DND-41 (cell line): Measurements from ENCODE around the gene EHBP1.

Source experiments
- ATAC-seq: fragments of 200-7000 bp; cut with Tn5 transposase; 3 replicates; pipeline ENCODE4 v1.9.1; 2021; ENCODE audit warnings: low read depth; ENCODE audit not compliant: insufficient read depth
- DNase-seq: peaks from one replicate; pipeline ENCODE4 v3.0.0-alpha.2; 2020
- H2AFZ ChIP-seq: 2 replicates; pipeline ENCODE4 v1.6.0; 2012; ENCODE audit warnings: low read depth, low read length
- H3K27ac ChIP-seq: 2 replicates; pipeline ENCODE4 v1.5.1; 2012; ENCODE audit warnings: low read length, inconsistent platforms
- H3K27me3 ChIP-seq: fragments of 200-600 bp; sonication (generic); 2 replicates; pipeline ENCODE4 v1.6.0; 2012; ENCODE audit warnings: low read length, mild to moderate bottlenecking, inconsistent platforms; ENCODE audit not compliant: insufficient read depth, poor library complexity
- H3K36me3 ChIP-seq: 2 replicates; pipeline ENCODE4 v1.5.1; 2012; ENCODE audit warnings: low read length, inconsistent platforms; ENCODE audit not compliant: insufficient read depth
- H3K4me1 ChIP-seq: 2 replicates; pipeline ENCODE4 v1.5.1; 2012; ENCODE audit warnings: mild to moderate bottlenecking, low read length; ENCODE audit not compliant: insufficient read depth
- H3K4me2 ChIP-seq: 2 replicates; pipeline ENCODE4 v1.6.0; 2012; ENCODE audit warnings: mild to moderate bottlenecking, moderate library complexity, low read length, inconsistent platforms; ENCODE audit not compliant: insufficient read depth
- H3K4me3 ChIP-seq, 2 experiments: fragments of 200-600 bp in 1 of 2; shearing (Covaris generic) in 1 of 2; 2 replicates each; pipeline ENCODE4 v1.5.1; 2012 to 2016; ENCODE audit warnings: inconsistent platforms in 2 of 2, low read length in 2 of 2, mild to moderate bottlenecking in 2 of 2, low read depth in 1 of 2, moderate library complexity in 1 of 2
- H3K79me2 ChIP-seq: 2 replicates; pipeline ENCODE4 v1.6.0; 2012; ENCODE audit warnings: low read length, inconsistent platforms; ENCODE audit not compliant: insufficient read depth
- H3K9ac ChIP-seq: 2 replicates; pipeline ENCODE4 v1.6.0; 2012; ENCODE audit warnings: low read depth, mild to moderate bottlenecking, inconsistent platforms, low read length, moderate library complexity
- H3K9me3 ChIP-seq: 2 replicates; pipeline ENCODE4 v1.5.1; 2012; ENCODE audit warnings: low read length, moderate library complexity, mild to moderate bottlenecking, inconsistent platforms; ENCODE audit not compliant: insufficient read depth, severe bottlenecking
- H4K20me1 ChIP-seq: 2 replicates; pipeline ENCODE4 v1.6.0; 2012; ENCODE audit warnings: low read length; ENCODE audit not compliant: insufficient read depth
- CTCF ChIP-seq: IDR thresholded peaks from 2 replicates; pipeline ENCODE4 v1.5.1; 2012; ENCODE audit warnings: borderline replicate concordance, low read length, moderate library complexity, mild to moderate bottlenecking; ENCODE audit not compliant: poor library complexity, severe bottlenecking; ENCODE audit errors: extremely low read depth
- EZH2 ChIP-seq: IDR thresholded peaks from 3 replicates; pipeline ENCODE4 v1.6.1; 2012; ENCODE audit warnings: borderline replicate concordance, low read depth, mild to moderate bottlenecking, moderate library complexity, low read length, inconsistent platforms; ENCODE audit not compliant: severe bottlenecking

Gene EHBP1

GRCh38 chr2:62806231-62806630 lies 100.7 kb downstream of the EHBP1 start:
- H2AFZ ChIP-seq: no peak overlapping the region
- H3K27me3 ChIP-seq: no peaks in the 10 kb centered on the region
- H3K9ac ChIP-seq: no peak overlapping the region
- no peaks in the 10 kb centered on the region for H4K20me1 ChIP-seq
- no peak overlapping the region for H3K4me3 ChIP-seq
- no peak for TF ChIP-seq EZH2
- no peak for TF ChIP-seq CTCF
- DNase-seq: no peak
- H3K36me3 ChIP-seq: peaks cover 28% of the 10 kb centered on the region
- H3K27ac ChIP-seq: peak overlapping the region; percentile 43; the same call in 1 of the 2 replicates
- H3K4me2 ChIP-seq: no peak overlapping the region
- peaks cover 80% of the 10 kb centered on the region for H3K4me1 ChIP-seq
- no peak for ATAC-seq
- peaks cover 26% of the 10 kb centered on the region for H3K9me3 ChIP-seq
- H3K79me2 ChIP-seq: peaks cover 53% of the 10 kb centered on the region

GRCh38 chr2:62808554-62808953 lies 103.0 kb downstream of the EHBP1 start:
- H3K4me2 ChIP-seq: peak overlapping the region; percentile 31; the same call in 1 of the 2 replicates
- H4K20me1 ChIP-seq: no peaks in the 10 kb centered on the region
- no peak overlapping the region for H3K9ac ChIP-seq
- TF ChIP-seq CTCF (no peak), EZH2 (no peak)
- H3K9me3 ChIP-seq: peaks cover 26% of the 10 kb centered on the region
- DNase-seq: no peak
- peak; percentile 54 for ATAC-seq
- H3K27ac ChIP-seq: peak overlapping the region; percentile 67
- H3K36me3 ChIP-seq: peaks cover 28% of the 10 kb centered on the region
- H2AFZ ChIP-seq: no peak overlapping the region
- H3K79me2 ChIP-seq: peaks cover 54% of the 10 kb centered on the region
- H3K4me3 ChIP-seq: no peak overlapping the region
- H3K4me1 ChIP-seq: peaks cover 82% of the 10 kb centered on the region
- H3K27me3 ChIP-seq: no peaks in the 10 kb centered on the region

GRCh38 chr2:62811086-62811485 lies 105.6 kb downstream of the EHBP1 start:
- TF ChIP-seq CTCF (no peak), EZH2 (no peak)
- Histone ChIP-seq H3K27me3 (no peaks in the 10 kb centered on the region), H3K4me1 (peaks cover 83% of the 10 kb centered on the region), H3K4me3 (no peak overlapping the region), H3K9ac (peak overlapping the region; percentile 11; the same call in 1 of the 2 replicates), H4K20me1 (no peaks in the 10 kb centered on the region), H2AFZ (no peak overlapping the region), H3K4me2 (peak overlapping the region; percentile 64), H3K36me3 (peaks cover 23% of the 10 kb centered on the region), H3K9me3 (peaks cover 25% of the 10 kb centered on the region), H3K27ac (peak overlapping the region; percentile 87), H3K79me2 (peaks cover 40% of the 10 kb centered on the region)
- ATAC-seq: no peak
- no peak for DNase-seq

- Histone ChIP-seq H3K4me1 (peaks cover 79% of the 10 kb centered on the region), H3K36me3 (peaks cover 14% of the 10 kb centered on the region), H3K9ac (peak overlapping the region; percentile 48), H3K27ac (peak overlapping the region; percentile 87), H3K4me2 (peak overlapping the region; percentile 64), H3K27me3 (no peaks in the 10 kb centered on the region), H3K9me3 (peaks cover 17% of the 10 kb centered on the region), H3K4me3 (peak overlapping the region in 1 of 2 experiments; percentile 46; a peak in 2 of 4 replicates), H4K20me1 (no peaks in the 10 kb centered on the region), H2AFZ (peak overlapping the region; percentile 63), H3K79me2 (peaks cover 32% of the 10 kb centered on the region)
- ATAC-seq (peak; percentile 76), DNase-seq (peak; percentile 58)
- TF ChIP-seq EZH2 (no peak), CTCF (no peak)
Observed at GRCh38 chr2:62811972-62812371, 106.5 kb downstream of the EHBP1 start.
